GM12891 (cell line): ENCODE data around the gene GFRA4.

ENCODE experiments used
- PAX5 ChIP-seq: IDR thresholded peaks from 2 replicates; pipeline ENCODE4 v1.6.1; 2011; ENCODE audit warnings: low read length, moderate library complexity, mild to moderate bottlenecking; ENCODE audit not compliant: insufficient read depth, severe bottlenecking
- POLR2A ChIP-seq: IDR thresholded peaks from 2 replicates; pipeline ENCODE4 v1.6.1; 2011; ENCODE audit warnings: low read depth, low read length, control low read depth
- POLR2AphosphoS5 ChIP-seq: IDR thresholded peaks from 2 replicates; pipeline ENCODE4 v1.6.1; 2011; ENCODE audit warnings: low read depth, low read length, control low read depth
- POU2F2 ChIP-seq: IDR thresholded peaks from 2 replicates; pipeline ENCODE4 v1.6.1; 2011; ENCODE audit warnings: low read depth, mild to moderate bottlenecking, control low read depth, low read length, moderate library complexity
- SPI1 ChIP-seq: IDR thresholded peaks from 2 replicates; pipeline ENCODE4 v1.6.1; 2011; ENCODE audit warnings: low read depth, low read length, control low read depth
- TAF1 ChIP-seq: IDR thresholded peaks from 2 replicates; pipeline ENCODE4 v1.6.1; 2011; ENCODE audit warnings: low read depth, low read length, control low read depth

- no peak for TF ChIP-seq POU2F2
- no peak for TF ChIP-seq POLR2A
- no peak for TF ChIP-seq TAF1
- no peak for TF ChIP-seq POLR2AphosphoS5
- no peak for TF ChIP-seq SPI1
- TF ChIP-seq PAX5, result no peak
Measured at GRCh38 chr20:3663031-3663701, at the start of gene GFRA4.
